Measurements from ENCODE around the gene GIPC2. TPM values are rescaled to one million over a fixed set of nuclear protein-coding genes. Genes with fewer than 3 reads are reported as not detected.
A peak's percentile ranks its signal among the peaks of the same experiment; 100 is the strongest.

GIPC2 gene
- total and polyA plus RNA-seq, 2 of the 4 experiments (the other 2 are of a cell fraction), result 0.07 to 0.18 TPM

DNA sequence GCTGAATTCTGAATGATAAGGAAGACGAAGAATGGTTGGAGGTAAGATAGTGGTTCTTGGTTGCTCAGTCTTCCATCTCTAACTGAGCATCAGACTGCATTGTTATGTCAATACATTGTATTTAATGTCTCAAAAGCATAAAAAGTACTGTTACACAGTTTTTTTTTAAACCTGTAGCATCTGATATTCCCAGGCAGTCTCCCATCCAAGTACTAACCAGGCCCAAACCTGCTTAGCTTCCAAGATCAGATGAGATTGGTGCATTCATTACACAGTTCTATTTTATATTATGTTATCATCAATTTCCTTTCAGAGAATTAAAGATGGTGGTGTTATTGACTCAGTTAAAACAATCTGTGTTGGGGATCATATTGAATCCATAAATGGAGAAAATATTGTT is 48.9 kb downstream of the GIPC2 start:
- H3K4me2 ChIP-seq (ENCODE audit: low read depth, low read length), result no peak overlapping the region
- H2BK5ac ChIP-seq (ENCODE audit: low read depth, low read length, poor library complexity, severe bottlenecking), result peak overlapping the region; percentile 55
- intact Hi-C loops (cut with micrococcal nuclease), result no loop called here
- H4K8ac ChIP-seq (ENCODE audit: low read depth in 2 of 2, low read length in 2 of 2), result no peak overlapping the region
- no peak overlapping the region for H3K4ac ChIP-seq (ENCODE audit: low read depth, low read length)
- no peaks in the 10 kb centered on the region for H3K36me3 ChIP-seq (ENCODE audit: control insufficient read depth, insufficient read depth, low read length)
- no peak overlapping the region for H3K56ac ChIP-seq (ENCODE audit: extremely low read depth, insufficient read depth, low read length)
- ATAC-seq (ENCODE audit: low read depth) (no peak), DNase-seq (no peak)
- H3K4me1 ChIP-seq (ENCODE audit: control insufficient read depth, insufficient read depth, low read length), result no peaks in the 10 kb centered on the region; the same call in 1 of the 2 replicates
- peak overlapping the region; percentile 36; the same call in 1 of the 2 replicates for H3K18ac ChIP-seq (ENCODE audit: low read depth, low read length)
- no peaks in the 10 kb centered on the region for H3K27me3 ChIP-seq (ENCODE audit: control insufficient read depth, insufficient read depth, low read length)
- no TSS peak for BruUV-seq (replicated peaks)
- H3K9me1 ChIP-seq (ENCODE audit: insufficient read depth, low read length), result no peaks in the 10 kb centered on the region
- no CpG with 5 or more reads among the region's 1 CpG for WGBS, 2 experiments (ENCODE audit: extremely low coverage in 2 of 2, insufficient read length in 1 of 2)
- no peak overlapping the region for H3K9ac ChIP-seq (ENCODE audit: low read depth, low read length)
- H4K20me1 ChIP-seq (ENCODE audit: insufficient read depth, low read length), result no peaks in the 10 kb centered on the region
- peak overlapping the region; percentile 23; the same call in 1 of the 3 replicates for H2BK15ac ChIP-seq (ENCODE audit: low read depth, low read length)
- POLR2A ChIA-PET (ENCODE audit: unreplicated experiment), result no interaction called here
- H4K91ac ChIP-seq (ENCODE audit: insufficient read depth, low read depth, low read length), result no peak overlapping the region
- in situ Hi-C loops (cut with MboI; ENCODE audit: low sequenced_read_pairs), result no loop called here
- H2AFZ ChIP-seq (replicated peaks; ENCODE audit: low read length, poor library complexity), result no peak overlapping the region
- H3K14ac ChIP-seq (replicated peaks; ENCODE audit: low read depth, low read length), result no peak overlapping the region
- H2BK120ac ChIP-seq (ENCODE audit: low read depth, low read length), result no peak overlapping the region
- H3K4me3 ChIP-seq (ENCODE audit: insufficient read depth, low read depth, low read length), result no peak overlapping the region
- no peaks in the 10 kb centered on the region for H3K9me3 ChIP-seq (ENCODE audit: control insufficient read depth, insufficient read depth, low read length)
- H3K79me1 ChIP-seq (ENCODE audit: low read depth in 1 of 2, low read length in 2 of 2), result 0 out of 4 replicates have a peak, but pooled peaks cover 0 to 3% of the 10 kb centered on the region in 2 experiments
- no peak overlapping the region for H4K5ac ChIP-seq (ENCODE audit: low read depth, low read length)
- no peak overlapping the region for H3K23ac ChIP-seq (ENCODE audit: low read depth, low read length)
- TF ChIP-seq BHLHE40 (IDR thresholded peaks at IDR 0.05; ENCODE audit: low read depth, low read length), result no peak
- TF ChIP-seq FOS (IDR thresholded peaks at IDR 0.05; ENCODE audit: low read depth, low read length), result no peak
- no peak for TF ChIP-seq CTCF (conservative IDR thresholded peaks at IDR 0.05; ENCODE audit: low read depth, low read length)
- TF ChIP-seq RCOR1 (IDR thresholded peaks at IDR 0.05; ENCODE audit: insufficient replicate concordance, low read length), result no peak
- no peak for TF ChIP-seq CHD1 (IDR thresholded peaks at IDR 0.05; ENCODE audit: low read depth, low read length)
- TF ChIP-seq MXI1 (IDR thresholded peaks at IDR 0.05; ENCODE audit: borderline replicate concordance, low read depth, low read length), result no peak
- 0 out of 2 replicates have a peak overlapping the region, but pooled peaks have one; percentile 22 for H2AK5ac ChIP-seq (ENCODE audit: low read depth, low read length)
- CTCF ChIA-PET, result no interaction called here
- no peak overlapping the region for H2AK9ac ChIP-seq (replicated peaks; ENCODE audit: low read depth, low read length, poor library complexity)
- no peak overlapping the region for H3K27ac ChIP-seq (ENCODE audit: insufficient read depth, low read length)
- dilution Hi-C loops (cut with HindIII; ENCODE audit: low sequenced_read_pairs, unreplicated experiment), result no loop called here
- no peak overlapping the region for H2BK20ac ChIP-seq (ENCODE audit: low read depth, low read length)

Data from IMR-90 (cell line).